Natural killer cell (primary cell): ENCODE data around the gene CCL27. TPM values are rescaled to one million over a fixed set of nuclear protein-coding genes. Genes with fewer than 3 reads are reported as not detected.

ENCODE experiments used
- ATAC-seq, 3 donors: fragments of 150-1000 bp in 2 of 3; fragments of 200-7000 bp in 1 of 3; cut with Tn5 transposase; 1 replicate in 1 of 3; 2 replicates in 2 of 3; pipeline ENCODE4 v1.10.0; 2021; ENCODE audit warnings: mild to moderate bottlenecking in 2 of 3, moderate library complexity in 2 of 3
- DNase-seq, 2 donors: peaks; one replicate each; pipeline versions ENCODE4 v3.0.0 to v3.0.0-alpha.2; 2013 to 2021; ENCODE audit warnings: mixed read lengths in 1 of 2
- H3K27ac ChIP-seq: one replicate; pipeline ENCODE4 v1.5.1; 2013; ENCODE audit warnings: mild to moderate bottlenecking, low read length
- H3K27me3 ChIP-seq: one replicate; pipeline ENCODE4 v1.6.1; 2013; ENCODE audit warnings: low read length; ENCODE audit not compliant: control insufficient read depth, insufficient read depth
- H3K36me3 ChIP-seq: one replicate; pipeline ENCODE4 v1.6.1; 2013; ENCODE audit warnings: low read length; ENCODE audit not compliant: control insufficient read depth, insufficient read depth
- H3K4me1 ChIP-seq: one replicate; pipeline ENCODE4 v1.6.1; 2013; ENCODE audit warnings: low read length; ENCODE audit not compliant: control insufficient read depth, insufficient read depth
- H3K4me3 ChIP-seq: one replicate; pipeline ENCODE4 v1.5.1; 2013; ENCODE audit warnings: low read length
- H3K9me3 ChIP-seq: one replicate; pipeline ENCODE4 v1.6.1; 2013; ENCODE audit warnings: low read length; ENCODE audit not compliant: control insufficient read depth, insufficient read depth
- H3K27ac Mint-ChIP-seq, 2 donors: one replicate each; pipeline ENCODE4 v1.8.0; 2022; ENCODE audit warnings: mild to moderate bottlenecking in 2 of 2, mixed read lengths in 2 of 2, moderate library complexity in 1 of 2
- H3K27me3 Mint-ChIP-seq, 2 donors: one replicate each; pipeline ENCODE4 v1.8.0; 2022; ENCODE audit warnings: low read depth in 2 of 2, mixed read lengths in 2 of 2
- H3K36me3 Mint-ChIP-seq: one replicate; pipeline ENCODE4 v1.8.0; 2022; ENCODE audit warnings: mixed read lengths
- H3K4me1 Mint-ChIP-seq, 2 donors: one replicate each; pipeline ENCODE4 v1.8.0; 2022; ENCODE audit warnings: mixed read lengths in 2 of 2
- H3K4me3 Mint-ChIP-seq: one replicate; pipeline ENCODE4 v1.8.0; 2022; ENCODE audit warnings: mild to moderate bottlenecking, moderate library complexity, mixed read lengths
- H3K9me3 Mint-ChIP-seq, 2 donors: one replicate each; pipeline ENCODE4 v1.8.0; 2022; ENCODE audit warnings: mixed read lengths in 2 of 2
- WGBS: methylation state at CpG from one replicate; pipeline ENCODE4 v1.1.7; 2013; ENCODE audit warnings: missing lambda C conversion rate; ENCODE audit not compliant: insufficient coverage; 5-methylcytosine and 5-hydroxymethylcytosine counted together
- intact Hi-C: fragments of 100-400 bp; cut with micrococcal nuclease; formaldehyde crosslinking; loops from one replicate; pipeline ENCODE4 v1.14.2; 2022
- total RNA-seq, 4 donors: library from RNA; stranded (reverse); fragments of 120-200 nt in 1 of 4; gene quantifications; one replicate each; pipeline versions ENCODE4 v1.2.3 to v1.2.4, GENCODE V29; 2013 to 2022
- TF ChIP-seq, protein P1 (sequence below): fragments of 200-600 bp; IDR thresholded peaks from one replicate; pipeline ENCODE4 v1.8.0; 2022; ENCODE audit warnings: antibody characterized with exemption

CCL27 gene
- total RNA-seq, 3 donors from 2014 or later (not counting 1 experiment from before 2014, with no cell fraction given): not detected

DNA sequence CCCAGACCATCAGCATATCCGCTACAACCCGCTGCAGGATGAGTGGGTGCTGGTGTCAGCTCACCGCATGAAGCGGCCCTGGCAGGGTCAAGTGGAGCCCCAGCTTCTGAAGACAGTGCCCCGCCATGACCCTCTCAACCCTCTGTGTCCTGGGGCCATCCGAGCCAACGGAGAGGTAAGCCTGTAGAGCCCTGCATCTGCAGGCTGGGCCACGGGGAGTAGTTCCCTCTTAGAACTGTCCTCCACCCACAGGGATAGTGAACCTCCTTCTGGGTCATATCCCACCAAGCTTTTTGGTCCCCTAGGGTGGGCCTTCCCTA is 15.4 kb downstream of the CCL27 start:
- Histone ChIP-seq H3K4me1 (peaks cover 28% of the 10 kb centered on the region), H3K36me3 (peaks cover 25% of the 10 kb centered on the region), H3K27ac (peak overlapping the region; percentile 53), H3K9me3 (no peaks in the 10 kb centered on the region), H3K27me3 (no peaks in the 10 kb centered on the region), H3K4me3 (peak overlapping the region; percentile 69)
- H3K27me3 Mint-ChIP-seq: no peaks in the 10 kb centered on the region
- H3K4me1 Mint-ChIP-seq: peaks cover 23 to 32% of the 10 kb centered on the region in 2 donors
- DNase-seq (no peak), ATAC-seq (no peak)
- intact Hi-C loops: loop anchor here (5.0 kb wide), 1 partner anchor 35 kb away; the partner anchor contains the start of gene RPP25L
- H3K9me3 Mint-ChIP-seq: no peaks in the 10 kb centered on the region
- TF ChIP-seq, protein P1, sequence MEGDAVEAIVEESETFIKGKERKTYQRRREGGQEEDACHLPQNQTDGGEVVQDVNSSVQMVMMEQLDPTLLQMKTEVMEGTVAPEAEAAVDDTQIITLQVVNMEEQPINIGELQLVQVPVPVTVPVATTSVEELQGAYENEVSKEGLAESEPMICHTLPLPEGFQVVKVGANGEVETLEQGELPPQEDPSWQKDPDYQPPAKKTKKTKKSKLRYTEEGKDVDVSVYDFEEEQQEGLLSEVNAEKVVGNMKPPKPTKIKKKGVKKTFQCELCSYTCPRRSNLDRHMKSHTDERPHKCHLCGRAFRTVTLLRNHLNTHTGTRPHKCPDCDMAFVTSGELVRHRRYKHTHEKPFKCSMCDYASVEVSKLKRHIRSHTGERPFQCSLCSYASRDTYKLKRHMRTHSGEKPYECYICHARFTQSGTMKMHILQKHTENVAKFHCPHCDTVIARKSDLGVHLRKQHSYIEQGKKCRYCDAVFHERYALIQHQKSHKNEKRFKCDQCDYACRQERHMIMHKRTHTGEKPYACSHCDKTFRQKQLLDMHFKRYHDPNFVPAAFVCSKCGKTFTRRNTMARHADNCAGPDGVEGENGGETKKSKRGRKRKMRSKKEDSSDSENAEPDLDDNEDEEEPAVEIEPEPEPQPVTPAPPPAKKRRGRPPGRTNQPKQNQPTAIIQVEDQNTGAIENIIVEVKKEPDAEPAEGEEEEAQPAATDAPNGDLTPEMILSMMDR: no peak
- H3K36me3 Mint-ChIP-seq: no peaks in the 10 kb centered on the region
- H3K27ac Mint-ChIP-seq: peak overlapping the region; percentile 77 to 89
- WGBS: 0% methylated on average over 8 of the region's 8 CpGs
- H3K4me3 Mint-ChIP-seq: peak overlapping the region; percentile 89

DNA sequence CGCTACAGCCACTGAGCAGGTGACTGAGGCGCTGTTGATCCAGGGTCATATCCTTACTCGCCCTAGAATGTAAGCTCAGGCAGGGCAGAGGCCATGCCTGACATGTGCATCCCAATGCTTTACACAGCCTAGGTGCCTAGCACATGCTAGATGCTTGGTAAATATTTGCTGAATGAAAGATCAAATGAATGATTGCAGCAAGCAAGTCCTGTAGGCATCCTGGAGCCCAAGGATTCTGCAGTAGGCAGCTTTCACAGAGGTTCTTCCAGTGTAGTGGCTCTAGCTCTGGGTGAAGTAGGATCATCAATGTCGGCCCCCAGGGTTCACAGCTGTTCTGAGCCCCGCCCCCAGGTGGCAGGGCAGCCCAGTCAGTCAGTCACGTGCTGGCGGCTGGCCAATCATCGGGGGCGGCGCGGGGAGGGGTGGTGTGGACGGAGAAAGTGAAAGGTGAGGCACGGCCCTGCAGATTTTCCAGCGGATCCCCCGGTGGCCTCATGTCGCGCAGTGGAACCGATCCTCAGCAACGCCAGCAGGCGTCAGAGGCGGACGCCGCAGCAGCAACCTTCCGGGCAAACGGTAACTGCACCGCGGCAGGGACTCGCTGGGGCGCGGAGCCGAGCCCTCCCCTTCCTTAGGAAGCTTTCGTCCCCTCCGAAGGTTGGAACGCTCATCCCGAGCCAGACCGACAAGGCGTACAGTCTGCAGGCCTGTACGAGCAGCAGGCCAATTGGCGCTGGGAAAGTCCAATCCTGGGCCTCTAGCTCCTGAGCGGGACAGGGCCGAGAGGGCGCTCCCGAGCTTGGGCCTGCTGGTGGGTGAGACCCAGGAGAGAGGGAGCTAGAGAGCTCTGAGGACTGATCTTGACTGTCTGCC is 16.0 kb downstream of the CCL27 start, which contains the start of gene GALT:
Gene GALT (plus strand): TSS at position 465 of the 873 bp plus-strand sequence. CDS start 30 bp downstream, at position 495.
- H3K27ac ChIP-seq: peak within 1 kb of the TSS; percentile 53
- 6% methylated on average over 43 of the region's 43 CpGs for WGBS
- H3K4me3 Mint-ChIP-seq: peak within 1 kb of the TSS; percentile 89
- H3K4me1 Mint-ChIP-seq: peaks cover 22 to 26% of the 10 kb centered on the region in 2 donors
- peak; percentile 93 to 96 (median 94) for ATAC-seq
- peak within 1 kb of the TSS; percentile 69 for H3K4me3 ChIP-seq
- no peaks in the 10 kb centered on the region for H3K9me3 ChIP-seq
- no peaks in the 10 kb centered on the region for H3K36me3 Mint-ChIP-seq
- peak within 1 kb of the TSS; percentile 77 to 89 for H3K27ac Mint-ChIP-seq
- H3K36me3 ChIP-seq: peaks cover 25% of the 10 kb centered on the region
- no peaks in the 10 kb centered on the region for H3K27me3 ChIP-seq
- TF ChIP-seq, protein P1: peak; percentile 46
- no peaks in the 10 kb centered on the region for H3K27me3 Mint-ChIP-seq
- no peaks in the 10 kb centered on the region for H3K9me3 Mint-ChIP-seq
- peak; percentile 95 to 96 for DNase-seq
- H3K4me1 ChIP-seq: peaks cover 24% of the 10 kb centered on the region
- intact Hi-C loops: loop anchor here (1.0 to 5.0 kb wide), 3 partner anchors 9 to 34 kb away; partner anchors contain the start of genes RPP25L and SIGMAR1

DNA sequence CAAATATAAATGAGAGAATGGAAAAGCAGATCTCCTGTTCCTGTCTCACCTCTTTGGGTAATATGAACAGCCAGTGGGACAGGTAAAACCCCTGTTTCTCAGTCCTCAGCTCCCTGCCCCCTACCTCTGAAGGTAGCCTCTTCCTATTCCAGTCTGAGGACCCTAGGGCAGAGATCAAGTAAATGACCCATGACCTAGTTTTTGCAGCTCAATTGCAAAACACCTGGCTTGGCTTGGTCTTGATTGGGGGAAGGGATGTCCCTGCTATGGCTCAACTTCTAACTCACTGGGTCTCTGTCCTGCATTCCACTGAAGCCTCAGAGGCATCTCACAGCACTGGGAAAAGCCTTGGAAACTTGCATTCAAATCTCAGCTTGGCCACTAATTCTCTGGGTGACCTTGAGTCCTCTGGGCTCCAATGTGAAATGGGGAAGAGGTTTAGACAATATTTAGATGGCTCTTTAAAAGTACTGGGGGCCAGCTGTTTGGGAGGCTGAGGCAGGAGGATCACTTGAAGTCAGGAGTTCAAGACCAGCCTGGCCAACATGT is 17.6 kb downstream of the CCL27 start:
- TF ChIP-seq, protein P1: no peak
- no peaks in the 10 kb centered on the region for H3K27me3 ChIP-seq
- H3K4me3 Mint-ChIP-seq: peak overlapping the region; percentile 28
- DNase-seq (no peak), ATAC-seq (no peak)
- no peaks in the 10 kb centered on the region for H3K27me3 Mint-ChIP-seq
- no peaks in the 10 kb centered on the region for H3K36me3 Mint-ChIP-seq
- peaks cover 18% of the 10 kb centered on the region for H3K36me3 ChIP-seq
- no peak overlapping the region for H3K27ac ChIP-seq
- no peak overlapping the region for H3K4me3 ChIP-seq
- no peaks in the 10 kb centered on the region for H3K9me3 Mint-ChIP-seq
- H3K9me3 ChIP-seq: no peaks in the 10 kb centered on the region
- H3K4me1 Mint-ChIP-seq: peaks cover 22 to 26% of the 10 kb centered on the region in 2 donors
- no peak overlapping the region for H3K27ac Mint-ChIP-seq
- peaks cover 24% of the 10 kb centered on the region for H3K4me1 ChIP-seq
- intact Hi-C loops: loop anchor here (5.0 kb wide), 1 partner anchor 33 kb away; the partner anchor contains the start of gene RPP25L
